GM21367 (cell line): ENCODE data around the gene POLR2A.
"Not testable (repeated sequence)": the region's sequence is repeated elsewhere in the genome, so short reads cannot be mapped to it uniquely, and the experiment has no call there.

ENCODE experiments used
- ATAC-seq: cut with Tn5 transposase; IDR thresholded peaks from one replicate; pipeline ENCODE4 v1.9.1; 2021; ENCODE audit not compliant: unreplicated experiment

The POLR2A gene

DNA sequence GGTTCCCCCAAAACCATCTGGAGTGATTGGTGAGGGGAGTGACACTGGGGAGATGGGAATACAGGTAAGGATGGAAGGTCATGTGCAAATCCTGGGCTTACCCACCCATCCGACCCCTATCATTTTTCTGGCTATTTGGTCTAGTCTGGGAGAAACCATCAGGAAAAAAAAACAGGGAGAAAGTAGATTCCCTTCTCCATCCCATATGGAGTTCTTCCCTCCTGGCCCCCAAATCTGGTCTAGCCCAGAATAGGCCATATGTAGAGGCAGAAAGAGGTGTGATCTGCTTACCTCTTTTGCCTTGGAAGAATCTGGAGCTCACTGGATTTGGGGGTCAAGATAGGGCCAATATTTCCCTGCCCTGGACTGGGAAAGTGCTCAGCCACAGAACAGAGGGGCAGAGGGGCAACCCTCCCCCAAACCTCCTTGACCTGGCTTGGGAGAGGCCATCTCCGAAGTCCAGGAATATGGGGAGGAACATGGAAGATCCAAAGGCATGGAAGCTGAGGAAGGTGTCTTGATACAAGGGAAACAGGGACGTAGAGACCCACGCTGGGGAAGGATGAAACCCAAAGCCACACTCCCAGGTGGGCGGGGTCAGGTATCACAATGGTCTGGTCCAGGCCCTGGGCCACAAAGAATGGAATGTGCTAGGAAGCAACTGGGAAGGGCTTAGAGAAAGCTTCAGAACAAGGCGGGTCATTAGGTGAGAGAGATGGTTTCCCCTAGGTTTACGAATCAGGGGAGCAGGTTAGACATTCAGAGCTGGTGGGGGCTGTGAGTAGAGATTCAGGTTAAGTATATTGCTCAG lies 23.1 kb upstream of the POLR2A start:
- no peak for ATAC-seq

DNA sequence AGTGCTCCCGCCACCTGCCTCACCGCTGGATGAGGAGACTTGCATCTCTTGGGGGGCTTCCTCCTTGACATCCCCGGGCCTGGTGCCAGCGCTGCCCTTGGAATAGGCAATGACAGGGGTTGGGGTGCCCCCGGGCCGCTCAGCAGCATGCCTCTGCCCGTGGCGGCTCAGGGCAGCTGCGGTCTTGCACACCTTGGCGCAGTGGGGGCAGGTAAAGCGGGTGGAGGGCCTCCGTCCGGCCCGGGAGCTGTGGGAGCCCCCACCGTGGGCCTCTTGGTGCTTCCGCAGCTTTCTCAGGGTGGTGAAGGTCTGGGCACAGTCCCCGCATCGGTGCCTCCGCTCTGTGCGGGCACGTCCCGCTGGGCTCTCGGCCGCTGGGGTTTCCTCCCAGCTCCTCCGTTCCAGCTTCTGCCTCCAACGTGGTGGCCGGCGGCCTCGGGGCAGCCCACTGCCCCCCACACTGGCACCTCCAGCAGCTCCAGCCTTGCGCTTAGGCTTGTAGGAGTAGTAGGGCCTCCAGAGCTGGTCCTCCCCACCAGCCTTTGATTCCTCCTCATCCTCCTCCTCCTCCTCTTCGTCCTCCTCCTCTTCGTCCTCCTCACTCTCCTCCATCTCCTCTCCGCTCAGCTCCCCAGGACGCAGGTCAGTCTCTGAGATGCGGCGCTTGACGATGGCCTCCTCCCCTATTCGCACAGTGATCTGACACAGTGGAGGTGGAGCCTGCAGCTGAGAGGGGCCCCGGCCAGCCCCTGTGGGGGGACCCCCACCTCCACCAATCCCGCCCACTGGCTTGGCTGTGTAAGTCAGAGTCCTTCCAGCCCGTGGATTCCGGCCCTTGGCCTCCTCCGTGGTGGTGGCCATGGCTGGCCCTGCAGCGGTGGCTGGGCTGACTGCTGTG lies 21.4 kb upstream of the POLR2A start:
- ATAC-seq: no peak

DNA sequence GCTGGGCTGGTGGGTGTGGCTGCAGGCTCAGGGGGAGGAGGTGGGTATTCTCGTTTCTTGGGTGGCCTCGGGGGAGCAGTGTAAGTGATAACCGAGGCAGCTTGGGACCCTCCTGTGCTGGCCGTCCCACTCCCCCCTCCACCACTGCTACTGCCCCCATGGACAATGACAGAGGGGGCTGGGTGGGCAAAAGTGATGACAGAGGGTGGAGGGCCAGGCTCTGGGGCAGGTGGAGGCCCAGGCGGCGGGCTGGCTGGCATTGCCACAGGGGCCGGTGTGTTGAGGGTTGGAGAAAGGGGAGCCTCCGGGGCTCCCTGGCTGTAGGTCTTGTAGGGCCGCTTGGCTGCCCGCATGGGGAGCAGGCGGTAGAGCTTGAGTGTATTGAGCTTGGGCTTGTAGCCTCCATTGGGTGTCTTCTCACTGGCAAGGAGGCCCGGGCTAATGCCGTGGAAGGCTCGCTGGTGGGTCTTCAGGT lies 20.8 kb upstream of the POLR2A start:
- no peak for ATAC-seq

DNA sequence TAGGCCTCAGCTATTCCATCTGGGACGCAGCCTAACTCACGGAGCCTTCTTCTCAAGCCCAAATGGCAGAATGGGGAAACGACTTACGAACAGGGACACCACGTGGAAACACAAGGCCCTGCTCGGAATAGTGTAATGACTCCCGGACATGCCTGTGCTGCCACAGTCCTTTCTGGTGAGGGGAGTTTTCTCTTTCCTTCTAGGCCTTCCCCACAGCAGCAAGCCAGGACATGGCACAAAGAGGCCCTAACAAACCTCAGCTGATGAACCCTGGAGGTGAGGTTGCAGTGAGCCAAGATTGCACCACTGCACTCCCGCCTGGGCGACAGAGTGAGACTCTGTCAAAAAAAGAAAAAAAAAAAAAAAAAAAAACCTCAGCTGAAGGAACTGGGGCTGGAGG lies 20.1 kb upstream of the POLR2A start:
- ATAC-seq: no peak

DNA sequence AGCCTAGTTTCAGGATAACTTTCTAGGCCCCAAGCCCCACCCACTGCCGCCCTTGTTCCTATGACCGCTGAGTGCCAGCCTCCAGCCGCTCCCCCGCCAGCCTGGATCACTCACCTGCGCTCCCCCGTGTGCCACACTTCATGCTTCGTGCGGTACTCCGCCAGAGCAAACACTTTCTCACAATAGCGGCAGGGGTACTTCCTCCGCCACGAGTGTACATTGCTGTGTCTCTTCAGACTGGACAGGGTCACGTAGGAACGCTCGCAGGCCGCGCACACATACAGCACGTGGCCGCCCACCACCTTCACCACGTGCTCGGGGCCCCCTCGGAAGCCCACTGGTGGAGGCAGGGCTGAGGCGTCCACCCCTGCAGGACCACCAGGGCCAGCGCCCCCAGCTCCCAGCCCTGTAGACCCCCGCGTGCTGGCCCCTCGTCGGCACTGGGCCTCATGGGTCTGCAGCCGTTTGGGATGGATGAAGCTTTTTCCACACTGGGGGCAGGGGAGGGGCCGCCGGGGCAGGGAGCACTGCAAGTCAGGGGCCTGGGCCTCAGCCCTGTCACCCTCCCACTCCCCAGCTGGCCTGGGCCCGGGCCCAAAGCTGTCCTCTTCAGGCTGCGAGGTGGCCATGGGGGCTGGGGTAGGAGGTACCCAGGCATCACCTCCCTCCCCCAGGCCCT lies 18.4 kb upstream of the POLR2A start:
- ATAC-seq: no peak

DNA sequence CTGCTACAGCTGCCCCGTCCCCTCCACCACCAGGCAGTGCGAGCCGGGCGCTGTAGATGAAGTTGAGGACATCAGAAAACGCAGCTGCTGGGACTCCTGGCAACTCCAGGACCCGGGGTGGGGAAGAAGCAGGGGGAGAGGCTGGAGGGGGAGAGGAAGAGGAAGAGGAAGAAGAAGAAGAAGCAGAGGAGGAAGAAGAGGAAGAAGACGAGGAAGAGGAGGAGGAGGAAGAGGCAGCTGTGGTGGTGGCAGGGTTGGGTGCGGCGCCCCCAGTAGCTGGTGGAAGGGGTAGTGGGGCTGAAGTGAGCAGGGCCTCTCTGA lies 17.9 kb upstream of the POLR2A start:
- ATAC-seq: no peak

DNA sequence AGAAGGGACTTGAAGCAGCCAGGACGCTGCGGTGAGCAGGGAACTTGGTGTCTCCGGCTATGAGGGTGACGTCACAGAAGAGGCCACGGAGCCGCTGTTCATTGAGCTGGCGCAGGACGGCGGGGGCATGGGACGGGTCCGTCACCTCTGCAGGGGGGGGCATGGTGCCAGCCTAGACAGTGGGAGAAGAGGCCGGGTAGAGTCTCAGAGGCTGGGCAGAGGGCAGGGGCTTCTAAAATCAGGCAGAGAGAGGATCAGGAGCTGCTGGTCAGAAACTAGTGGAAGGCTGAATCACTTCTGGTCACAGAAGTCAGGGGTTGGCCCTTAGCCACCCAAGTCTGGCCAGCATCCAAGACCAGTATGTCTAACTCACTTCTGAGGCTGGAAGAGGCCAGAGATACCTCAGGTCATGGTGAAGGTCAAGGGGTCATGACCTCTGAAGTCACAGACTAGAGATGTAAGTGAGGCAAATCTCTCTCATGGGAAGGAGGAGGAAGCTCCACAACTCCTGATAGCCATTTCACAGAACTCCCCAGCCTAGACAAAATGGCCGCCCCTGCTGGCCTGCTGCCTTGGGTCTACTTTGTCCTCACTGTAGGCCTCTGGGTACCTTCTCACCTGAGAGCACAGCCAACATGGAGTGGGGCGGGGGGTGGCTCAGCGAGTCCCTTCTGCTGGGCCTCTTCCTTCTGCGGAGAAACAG lies 17.4 kb upstream of the POLR2A start:
- no peak for ATAC-seq

DNA sequence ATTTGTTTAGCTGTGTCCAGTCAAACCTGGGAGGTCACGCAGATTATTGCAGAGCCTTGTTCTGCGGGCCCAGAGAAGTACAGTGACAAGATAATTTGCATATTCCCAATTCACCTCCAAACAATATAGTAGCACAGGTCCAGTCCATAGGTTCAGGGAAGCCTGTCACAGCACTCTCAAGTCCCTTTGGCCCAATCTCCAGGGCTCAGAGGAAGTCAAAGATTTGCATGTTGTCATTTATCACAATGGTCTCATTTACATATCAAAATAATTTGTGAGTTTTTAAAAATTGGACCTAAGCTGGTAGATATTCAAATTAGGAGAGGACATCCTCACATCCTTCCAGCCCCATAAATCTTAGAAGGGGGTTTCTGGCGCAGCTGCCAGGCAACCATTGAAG lies 16.7 kb upstream of the POLR2A start:
- ATAC-seq: no peak

DNA sequence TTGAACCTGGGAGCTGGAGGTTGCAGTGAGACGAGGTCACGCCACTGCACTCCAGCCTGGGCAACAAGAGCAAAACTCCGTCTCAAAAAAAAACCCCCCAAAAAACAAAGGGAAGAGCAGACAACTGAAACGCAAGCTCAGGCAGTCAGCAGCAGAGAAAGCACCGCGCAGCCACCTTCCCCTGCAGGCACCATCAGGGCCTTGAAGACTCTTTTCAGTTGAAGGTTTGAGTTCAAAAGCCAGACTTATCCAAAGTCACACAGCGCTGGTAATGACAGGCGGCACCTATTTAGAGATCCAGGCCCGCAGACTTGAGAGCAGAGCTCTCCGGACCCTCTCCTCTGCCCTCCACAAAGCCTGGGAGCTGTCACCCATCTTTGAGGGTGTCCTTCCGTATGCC lies 15.9 kb upstream of the POLR2A start:
- ATAC-seq: no peak

DNA sequence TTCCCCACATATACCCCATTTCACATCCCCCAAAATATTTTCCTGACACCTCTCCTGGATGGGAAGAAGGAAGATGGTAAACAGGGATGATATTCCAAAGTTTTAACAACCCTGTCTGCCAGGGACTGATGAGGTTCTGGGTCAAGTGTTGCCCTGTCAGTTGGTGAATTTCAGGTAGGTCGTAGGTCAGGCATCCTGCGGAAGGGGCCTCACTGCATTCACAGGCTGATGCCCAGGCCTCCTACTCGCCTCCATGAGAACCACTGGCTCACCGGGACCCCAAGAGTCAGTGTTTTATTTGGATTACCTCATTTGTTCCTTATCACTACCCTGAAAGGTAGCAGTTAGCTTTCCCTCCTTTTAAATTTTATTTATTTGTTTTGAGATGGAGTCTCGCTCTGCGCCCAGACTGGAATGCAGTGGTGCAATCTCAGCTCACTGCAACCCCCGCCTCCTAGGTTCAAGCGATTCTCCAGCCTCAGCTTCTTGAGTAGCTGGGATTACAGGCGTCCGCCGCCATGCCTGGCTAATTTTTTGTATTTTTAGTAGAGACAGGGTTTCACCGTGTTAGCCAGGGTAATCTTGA lies 15.3 kb upstream of the POLR2A start:
- ATAC-seq: no peak

DNA sequence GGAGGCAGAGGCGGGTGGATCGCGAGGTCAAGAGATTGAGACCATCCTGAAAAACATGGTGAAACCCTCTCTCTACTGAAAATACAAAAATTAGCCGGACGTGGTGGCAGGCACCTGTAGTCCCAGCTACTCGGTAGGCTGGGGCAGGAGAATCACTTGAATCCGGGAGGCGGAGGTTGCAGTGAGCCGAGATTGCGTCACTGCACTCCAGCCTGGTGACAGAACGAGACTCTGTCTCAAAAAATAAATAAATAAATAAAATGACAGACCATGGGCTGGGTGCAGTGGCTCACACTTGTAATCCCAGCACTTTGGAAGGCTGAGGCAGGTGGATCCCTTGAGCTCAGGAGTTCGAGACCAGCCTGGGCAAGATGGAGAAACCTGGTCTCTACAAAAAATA lies 14.3 kb upstream of the POLR2A start:
- ATAC-seq: not testable (repeated sequence)

DNA sequence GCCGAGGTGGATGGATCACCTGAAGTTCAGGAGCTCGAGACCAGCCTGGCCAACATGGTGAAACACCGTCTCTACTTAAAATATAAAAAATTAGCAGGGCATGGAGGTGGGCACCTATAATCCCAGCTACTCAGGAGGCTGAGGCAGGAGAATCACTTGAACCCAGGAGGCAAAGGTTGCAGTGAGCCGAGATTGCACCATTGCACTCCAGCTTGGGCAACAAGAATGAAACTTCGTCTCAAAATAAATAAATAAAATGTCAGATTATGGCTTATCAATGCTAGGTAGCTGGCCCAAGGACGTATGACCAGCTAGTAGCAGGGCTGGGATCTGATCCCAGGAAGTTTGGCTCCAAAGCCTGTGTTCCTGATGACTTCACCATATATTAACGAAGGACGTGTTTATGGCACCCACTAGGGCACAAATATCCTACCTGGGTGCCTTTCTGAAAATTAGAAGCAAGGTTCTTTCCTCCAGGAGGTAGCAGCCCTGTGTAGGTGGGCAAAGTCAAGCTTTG lies 13.7 kb upstream of the POLR2A start:
- ATAC-seq: not testable (repeated sequence)

DNA sequence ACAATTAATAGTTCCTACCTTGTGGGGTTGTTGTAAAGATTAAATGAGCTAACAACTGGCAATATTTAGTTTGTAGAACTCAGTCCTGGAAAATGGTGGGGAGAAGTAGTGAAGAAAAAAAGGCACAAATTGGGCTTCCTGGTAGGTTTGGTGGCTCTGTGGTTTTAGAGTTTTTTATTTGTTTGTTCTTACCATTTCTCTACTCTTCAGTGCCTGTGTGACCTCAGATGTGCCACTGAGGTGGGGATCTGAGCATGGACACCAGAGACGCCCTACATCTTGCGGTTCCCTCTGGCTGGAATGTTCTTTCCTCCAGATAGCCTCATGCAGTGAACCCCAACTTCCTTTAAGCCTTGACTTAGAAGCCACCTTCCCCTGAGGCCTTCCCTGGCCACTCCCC lies 12.4 kb upstream of the POLR2A start:
- no peak for ATAC-seq

DNA sequence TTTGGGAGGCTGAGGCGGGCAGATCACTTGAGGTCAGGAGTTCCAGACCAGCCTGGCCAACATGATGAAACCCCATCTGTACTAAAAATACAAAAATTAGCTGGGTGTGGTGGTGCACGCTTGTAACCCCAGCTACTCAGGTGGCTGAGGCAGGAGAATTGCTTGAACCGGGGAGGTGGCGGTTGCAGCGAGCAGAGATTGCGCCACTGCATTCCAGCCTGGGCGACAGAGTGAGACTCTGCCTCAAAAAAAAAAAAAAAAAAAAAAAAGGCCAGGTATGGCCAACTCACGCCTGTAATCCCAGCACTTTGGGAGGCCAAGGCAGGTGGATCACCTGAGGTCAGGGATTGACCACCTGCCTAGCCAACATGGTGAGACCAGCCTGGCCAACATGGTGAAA lies 9.4 kb upstream of the POLR2A start:
- ATAC-seq: not testable (repeated sequence)

DNA sequence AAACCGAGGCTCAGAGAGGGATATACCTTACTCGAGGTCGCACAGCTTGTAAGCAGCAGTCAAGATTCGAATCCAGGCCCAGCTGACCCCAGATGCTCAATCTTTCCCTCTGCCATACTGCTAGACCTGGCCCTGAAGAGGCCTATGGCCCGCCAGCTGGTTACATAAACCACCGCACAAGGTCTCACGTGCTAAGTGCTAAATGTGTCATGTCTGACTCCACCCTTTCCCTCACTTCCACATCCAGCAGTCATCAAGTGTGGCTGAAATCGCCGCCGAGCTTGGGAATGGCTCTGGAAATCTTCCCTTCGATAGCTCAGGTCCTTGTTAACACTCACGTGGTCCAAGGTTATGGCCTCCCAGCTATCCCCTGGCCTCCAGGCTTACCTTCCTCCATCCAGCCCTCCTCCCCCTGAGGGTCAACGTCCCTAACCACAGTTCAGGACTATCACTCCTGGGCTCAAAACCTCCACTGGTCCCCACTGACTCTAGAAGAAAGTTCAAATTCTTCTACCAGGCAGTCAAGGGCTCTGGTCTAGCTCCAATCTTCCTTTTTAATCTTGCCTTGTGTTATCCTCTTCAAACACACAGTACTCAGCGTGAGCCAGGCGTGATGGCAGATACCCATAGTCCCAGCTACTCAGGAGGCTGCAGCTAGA lies 8.3 kb upstream of the POLR2A start:
- ATAC-seq: no peak

DNA sequence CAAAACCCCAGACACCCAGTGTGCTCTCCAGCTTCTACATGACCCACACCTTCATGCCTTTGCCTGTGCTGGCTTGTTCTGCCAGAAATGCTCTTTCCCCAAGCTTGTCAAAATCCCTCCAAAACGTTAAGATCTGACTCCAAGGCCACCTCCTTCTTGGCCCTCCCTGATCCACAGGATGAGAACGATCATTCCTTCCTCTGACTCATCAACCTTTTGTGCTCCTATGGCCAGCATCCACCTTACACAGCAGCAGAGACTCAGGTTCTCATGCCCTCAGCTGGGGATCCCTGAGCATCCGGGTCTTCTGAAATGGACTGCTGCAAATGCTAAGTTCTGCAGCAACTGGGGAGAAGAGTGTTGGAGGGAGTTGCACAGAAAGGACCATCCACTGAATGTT lies 7.7 kb upstream of the POLR2A start:
- no peak for ATAC-seq

DNA sequence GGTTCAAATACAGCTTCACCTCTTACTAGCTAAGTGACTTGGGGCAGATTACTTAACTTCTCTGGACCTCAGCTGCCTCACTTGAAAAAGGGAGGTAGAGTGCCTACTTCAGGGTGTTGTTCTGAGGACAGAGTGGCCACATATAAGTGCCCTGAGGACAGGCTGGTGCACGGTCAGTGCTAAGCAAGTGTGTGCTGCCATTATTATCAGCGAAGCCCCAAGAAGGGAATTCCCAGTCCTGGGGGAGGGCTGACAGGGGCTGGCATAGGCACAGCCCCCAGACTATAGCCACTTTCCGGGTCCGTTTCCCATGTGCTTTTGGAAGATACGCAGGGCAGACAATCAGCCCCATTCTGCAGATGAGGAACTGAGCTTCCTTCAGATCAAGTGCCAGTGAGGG lies 7.2 kb upstream of the POLR2A start:
- no peak for ATAC-seq

DNA sequence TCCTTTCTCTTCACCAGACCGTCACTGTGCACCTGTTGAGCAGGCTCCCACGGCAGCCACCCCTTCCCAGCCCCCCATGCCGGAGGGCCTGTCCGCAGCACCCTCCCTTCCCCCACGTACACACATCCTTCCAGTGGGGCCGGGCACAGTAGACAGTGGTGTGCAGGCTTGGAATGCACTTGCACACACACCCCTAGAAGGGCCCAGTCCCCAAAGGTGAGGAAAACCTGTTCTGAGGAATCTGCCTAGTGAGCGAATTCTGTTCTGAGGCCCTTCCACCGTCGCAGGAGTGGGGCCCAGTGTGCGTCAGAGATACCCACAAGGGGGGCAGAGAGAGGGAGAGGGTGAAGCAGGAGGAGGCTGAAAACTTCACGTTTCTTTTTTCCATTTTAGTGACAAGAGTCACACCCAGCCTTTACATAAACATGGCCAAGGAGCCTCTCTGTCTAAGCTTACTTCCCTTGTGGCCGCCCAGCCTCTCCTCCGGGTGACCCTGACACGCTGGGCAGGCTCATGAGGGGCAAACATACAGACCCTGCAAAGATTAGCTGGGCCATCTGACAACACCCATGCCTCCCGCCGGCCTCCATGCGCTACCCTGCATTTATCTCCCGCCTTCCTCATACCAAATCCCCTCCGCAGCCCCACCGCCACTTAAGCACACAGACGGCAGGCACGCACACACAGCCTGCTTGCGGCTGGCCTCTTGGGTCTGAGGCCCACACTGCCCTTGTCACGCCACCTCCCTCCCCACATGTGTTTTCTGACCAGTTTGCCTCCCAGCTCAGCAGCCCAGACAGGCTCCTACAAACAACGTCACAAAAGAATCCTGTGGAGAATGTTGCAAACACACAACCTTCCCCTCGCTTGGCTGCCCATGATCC lies 6.5 kb upstream of the POLR2A start:
- ATAC-seq: no peak
